HUES6 (cell line): ENCODE results near the gene HRAS.
A peak's percentile ranks its signal among the peaks of the same experiment; 100 is the strongest.

Experiments used
- H3K27ac ChIP-seq: 2 replicates; pipeline ENCODE4 v1.7.0; 2013; ENCODE audit warnings: low read depth, mild to moderate bottlenecking, low read length, inconsistent platforms
- H3K27me3 ChIP-seq: 2 replicates; pipeline ENCODE4 v1.6.1; 2013; ENCODE audit warnings: low read length; ENCODE audit not compliant: control insufficient read depth, insufficient read depth
- H3K36me3 ChIP-seq: 2 replicates; pipeline ENCODE4 v1.6.1; 2013; ENCODE audit warnings: low read length; ENCODE audit not compliant: control insufficient read depth, insufficient read depth
- H3K4me1 ChIP-seq: 2 replicates; pipeline ENCODE4 v1.6.1; 2013; ENCODE audit warnings: low read length; ENCODE audit not compliant: control insufficient read depth, insufficient read depth
- H3K4me3 ChIP-seq: 2 replicates; pipeline ENCODE4 v1.5.1; 2013; ENCODE audit warnings: low read depth, low read length
- H3K9ac ChIP-seq: one replicate; pipeline ENCODE4 v1.6.1; 2013; ENCODE audit warnings: mild to moderate bottlenecking, low read length
- H3K9me3 ChIP-seq: 2 replicates; pipeline ENCODE4 v1.6.1; 2013; ENCODE audit warnings: low read depth, low read length; ENCODE audit not compliant: control insufficient read depth, insufficient read depth

HRAS gene

GRCh38 chr11:512761-513595 lies 22.4 kb downstream of the HRAS start:
- H3K27ac ChIP-seq: no peak overlapping the region
- no peak overlapping the region for H3K4me3 ChIP-seq
- no peaks in the 10 kb centered on the region for H3K27me3 ChIP-seq
- peaks cover 4% of the 10 kb centered on the region for H3K36me3 ChIP-seq
- no peaks in the 10 kb centered on the region for H3K4me1 ChIP-seq
- H3K9me3 ChIP-seq: peaks cover 22% of the 10 kb centered on the region
- H3K9ac ChIP-seq: no peak overlapping the region

- Histone ChIP-seq H3K27ac (no peak overlapping the region), H3K4me1 (no peaks in the 10 kb centered on the region; the same call in 1 of the 2 replicates), H3K9ac (no peak overlapping the region), H3K4me3 (no peak overlapping the region), H3K9me3 (no peaks in the 10 kb centered on the region), H3K27me3 (no peaks in the 10 kb centered on the region), H3K36me3 (peaks cover 4% of the 10 kb centered on the region)
Observed at GRCh38 chr11:508956-509355, 26.4 kb downstream of the HRAS start.

GRCh38 chr11:507727-508515 lies 27.5 kb downstream of the HRAS start:
- H3K27ac ChIP-seq: no peak overlapping the region
- H3K9ac ChIP-seq: peak overlapping the region; percentile 78
- no peaks in the 10 kb centered on the region for H3K27me3 ChIP-seq

GRCh38 chr11:506995-507726 lies 28.2 kb downstream of the HRAS start, which contains the start of gene RNH1:
TSS of gene RNH1 (minus strand) at chr11:507242. CDS start at chr11:502162, 5,080 bp downstream.
- Histone ChIP-seq H3K9ac (peak within 1 kb of the TSS; percentile 96), H3K36me3 (peaks cover 4% of the 10 kb centered on the region), H3K9me3 (no peaks in the 10 kb centered on the region), H3K27ac (peak within 1 kb of the TSS; percentile 97), H3K27me3 (no peaks in the 10 kb centered on the region), H3K4me3 (peak within 1 kb of the TSS; percentile 92), H3K4me1 (no peaks in the 10 kb centered on the region; the same call in 1 of the 2 replicates)

More at GRCh38 chr11:507727-508515, 27.5 kb downstream of the HRAS start:
- peak overlapping the region; percentile 92 for H3K4me3 ChIP-seq
- no peaks in the 10 kb centered on the region; the same call in 1 of the 2 replicates for H3K4me1 ChIP-seq
- no peaks in the 10 kb centered on the region for H3K9me3 ChIP-seq
- peaks cover 4% of the 10 kb centered on the region for H3K36me3 ChIP-seq

- no peaks in the 10 kb centered on the region; the same call in 1 of the 2 replicates for H3K4me1 ChIP-seq
- peaks cover 11% of the 10 kb centered on the region for H3K36me3 ChIP-seq
- H3K27me3 ChIP-seq: no peaks in the 10 kb centered on the region
- H3K9ac ChIP-seq: peak overlapping the region; percentile 96
- peak overlapping the region; percentile 77 for H3K4me3 ChIP-seq
- H3K27ac ChIP-seq: peak overlapping the region; percentile 97
- H3K9me3 ChIP-seq: no peaks in the 10 kb centered on the region
Observed at GRCh38 chr11:506238-506994, 29.0 kb downstream of the HRAS start.

- H3K27me3 ChIP-seq: no peaks in the 10 kb centered on the region
- no peaks in the 10 kb centered on the region; the same call in 1 of the 2 replicates for H3K4me1 ChIP-seq
- H3K36me3 ChIP-seq: peaks cover 24% of the 10 kb centered on the region
- H3K9me3 ChIP-seq: no peaks in the 10 kb centered on the region
- peak overlapping the region; percentile 56 for H3K4me3 ChIP-seq
- H3K27ac ChIP-seq: no peak overlapping the region
- no peak overlapping the region for H3K9ac ChIP-seq
Observed at GRCh38 chr11:504994-505344, 30.4 kb downstream of the HRAS start.

- Histone ChIP-seq H3K9me3 (no peaks in the 10 kb centered on the region), H3K27ac (no peak overlapping the region), H3K36me3 (peaks cover 31% of the 10 kb centered on the region), H3K4me1 (no peaks in the 10 kb centered on the region; the same call in 1 of the 2 replicates), H3K9ac (peak overlapping the region; percentile 62), H3K4me3 (peak overlapping the region; percentile 56), H3K27me3 (no peaks in the 10 kb centered on the region)
Observed at GRCh38 chr11:504053-504993, 31.1 kb downstream of the HRAS start.

GRCh38 chr11:503179-503981 lies 32.0 kb downstream of the HRAS start:
- 0 out of 2 replicates have a peak overlapping the region, but pooled peaks have one; percentile 56 for H3K4me3 ChIP-seq
- no peaks in the 10 kb centered on the region for H3K9me3 ChIP-seq
- no peaks in the 10 kb centered on the region for H3K27me3 ChIP-seq
- H3K36me3 ChIP-seq: peaks cover 36% of the 10 kb centered on the region
- no peaks in the 10 kb centered on the region; the same call in 1 of the 2 replicates for H3K4me1 ChIP-seq
- H3K9ac ChIP-seq: peak overlapping the region; percentile 39
- no peak overlapping the region for H3K27ac ChIP-seq
